ENCODE measurements around the gene KRTAP10-1. TPM values are rescaled to one million over a fixed set of nuclear protein-coding genes. Genes with fewer than 3 reads are reported as not detected.
A peak's percentile ranks its signal among the peaks of the same experiment; 100 is the strongest.

Gene KRTAP10-1
- total and polyA plus RNA-seq, 2 of the 8 experiments (the other 6 are each of a cell fraction or from before 2014, with no cell fraction given): 0.08 TPM; not detected in 1

DNA sequence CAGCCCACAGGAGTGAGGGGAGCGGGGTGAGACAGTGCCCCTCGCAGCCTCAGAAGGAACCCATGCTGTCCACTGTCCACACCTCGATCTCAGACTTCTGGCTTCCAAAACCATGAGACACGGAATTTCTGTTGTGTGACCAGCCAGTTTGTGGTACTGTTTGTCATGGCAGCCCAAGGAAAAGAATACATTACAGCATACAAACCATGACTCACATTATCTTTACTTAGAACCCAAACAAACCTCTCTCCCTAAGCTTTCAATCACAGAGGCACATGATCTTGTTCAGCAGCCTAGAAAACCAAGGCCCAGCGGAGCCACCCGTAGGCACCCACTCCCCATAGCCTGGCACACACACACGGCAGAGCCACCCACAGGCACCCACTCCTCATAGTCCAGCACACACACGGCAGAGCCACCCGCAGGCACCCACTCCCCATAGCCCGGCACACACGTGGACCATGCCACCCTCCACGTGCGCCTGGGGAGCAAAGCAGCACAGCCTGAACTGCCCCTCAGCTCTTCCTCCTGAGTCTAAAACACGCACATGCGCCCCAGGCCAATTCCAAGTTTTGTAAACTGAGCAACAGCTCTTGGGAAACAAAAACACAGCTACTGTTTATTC is 33.1 kb upstream of the KRTAP10-1 start:
- no peak overlapping the region for H2BK20ac ChIP-seq (ENCODE audit: low read length)
- H2AFZ ChIP-seq (ENCODE audit: low read length): no peak overlapping the region
- H4K8ac ChIP-seq (ENCODE audit: extremely low read depth, insufficient read depth, low read length): no peak overlapping the region
- no peaks in the 10 kb centered on the region for H3K79me2 ChIP-seq (ENCODE audit: control insufficient read depth in 1 of 2, insufficient read depth in 2 of 2, low read length in 2 of 2)
- no peak overlapping the region for H4K5ac ChIP-seq (ENCODE audit: insufficient read length, low read depth, low read length)
- peaks cover 13% of the 10 kb centered on the region in 2 experiments; a peak in 3 of 4 replicates for H3K9me3 ChIP-seq (ENCODE audit: insufficient read depth in 2 of 2, low read depth in 1 of 2, low read length in 1 of 2)
- peaks cover 0 to 11% (median 0%) of the 10 kb centered on the region in 4 experiments; a peak in 1 of 7 replicates for H3K4me1 ChIP-seq (replicated peaks in 1 of 4; ENCODE audit: control insufficient read depth in 3 of 4, insufficient read depth in 4 of 4, low read length in 3 of 4)
- peak in 1 of 2 experiments; percentile 35 for DNase-seq (ENCODE audit: low read depth in 1 of 2, low spot score in 2 of 2)
- no peak overlapping the region for H2AK5ac ChIP-seq (ENCODE audit: low read depth, low read length)
- no peak overlapping the region for H2BK120ac ChIP-seq (replicated peaks; ENCODE audit: low read depth, low read length)
- no peaks in the 10 kb centered on the region for H4K20me1 ChIP-seq (replicated peaks in 1 of 2; ENCODE audit: control insufficient read depth in 1 of 2, insufficient read depth in 2 of 2, low read length in 2 of 2)
- WGBS, 2 experiments (ENCODE audit: extremely low coverage in 1 of 2, insufficient coverage in 1 of 2, insufficient read length in 1 of 2, insufficient replicate concordance in 2 of 2, low coverage in 1 of 2, low lambda C conversion rate in 2 of 2, missing lambda C conversion rate in 1 of 2): 88% methylated on average over 15 of the region's 15 CpGs; no CpG with 5 or more reads in 1 of the 2 experiments
- no peak overlapping the region for H3K18ac ChIP-seq (ENCODE audit: extremely low read depth, low read length)
- no peaks in the 10 kb centered on the region; the same call in 1 of the 2 replicates for H3K23me2 ChIP-seq (ENCODE audit: low read depth, low read length)
- no peak overlapping the region for H2BK5ac ChIP-seq (ENCODE audit: low read depth, low read length)
- H3K27ac ChIP-seq (ENCODE audit: low read depth, low read length): no peak overlapping the region; the same call in 1 of the 2 replicates
- no peak overlapping the region for H2BK12ac ChIP-seq (ENCODE audit: low read depth, low read length)
- H3K36me3 ChIP-seq (ENCODE audit: control insufficient read depth in 2 of 4, insufficient read depth in 4 of 4, low read length in 3 of 4): no peaks in the 10 kb centered on the region
- FAIRE-seq: no peak
- no peak overlapping the region for H3K56ac ChIP-seq (replicated peaks; ENCODE audit: insufficient read length, low read depth, low read length)
- 0 out of 2 replicates have a peak overlapping the region, but pooled peaks have one; percentile 5 for H2BK15ac ChIP-seq (ENCODE audit: low read length)
- H3K9ac ChIP-seq (replicated peaks in 1 of 4; ENCODE audit: extremely low read depth in 1 of 4, low read depth in 3 of 4, low read length in 3 of 4): no peak overlapping the region
- no peak overlapping the region for H3K4ac ChIP-seq (replicated peaks; ENCODE audit: insufficient read length, low read depth, low read length)
- CTCF ChIA-PET (ENCODE audit: partially characterized antibody): interaction anchor here (0.9 to 1.7 kb wide), 3 partner anchors 20 to 221 kb away, joined by 3 to 4 read pairs (median 3); no protein-coding TSS in a partner anchor
- H3K23ac ChIP-seq (ENCODE audit: insufficient read length): no peak overlapping the region
- H3K4me3 ChIP-seq (ENCODE audit: extremely low read depth in 1 of 4, insufficient read depth in 2 of 4, low read depth in 3 of 4, low read length in 4 of 4): no peak overlapping the region
- H3K79me1 ChIP-seq (ENCODE audit: low read depth, low read length): no peaks in the 10 kb centered on the region
- no peaks in the 10 kb centered on the region; a peak in 1 of 7 replicates for H3K27me3 ChIP-seq (replicated peaks in 1 of 4; ENCODE audit: control insufficient read depth in 3 of 4, extremely low read depth in 1 of 4, insufficient read depth in 3 of 4, low read length in 3 of 4)
- no peak overlapping the region for H3K4me2 ChIP-seq (ENCODE audit: insufficient read depth in 1 of 2, low read depth in 2 of 2, low read length in 2 of 2)
- H3K14ac ChIP-seq (ENCODE audit: insufficient read length): no peak overlapping the region
- POLR2A ChIA-PET (ENCODE audit: partially characterized antibody): interaction anchor here (0.9 kb wide), 1 partner anchor 122 kb away, joined by 4 read pairs; no protein-coding TSS in a partner anchor
- no peak overlapping the region for H4K91ac ChIP-seq (replicated peaks; ENCODE audit: insufficient read length, low read length)
- no peak for TF ChIP-seq CTBP2 (IDR thresholded peaks at IDR 0.05; ENCODE audit: borderline replicate concordance, insufficient read depth, insufficient read length, low read length)
- TF ChIP-seq FOSL1 (IDR thresholded peaks at IDR 0.05; ENCODE audit: insufficient read depth, low read depth, low read length): no peak
- no peak for TF ChIP-seq KDM4A (IDR thresholded peaks at IDR 0.05; ENCODE audit: low read depth, low read length, severe bottlenecking)
- TF ChIP-seq JUN (IDR thresholded peaks at IDR 0.05; ENCODE audit: low read depth, low read length): no peak
- no peak for TF ChIP-seq BCL11A (IDR thresholded peaks at IDR 0.05; ENCODE audit: low read depth in 2 of 2, low read length in 2 of 2)
- TF ChIP-seq CHD2 (IDR thresholded peaks at IDR 0.05; ENCODE audit: low read length): no peak
- TF ChIP-seq, protein P1, sequence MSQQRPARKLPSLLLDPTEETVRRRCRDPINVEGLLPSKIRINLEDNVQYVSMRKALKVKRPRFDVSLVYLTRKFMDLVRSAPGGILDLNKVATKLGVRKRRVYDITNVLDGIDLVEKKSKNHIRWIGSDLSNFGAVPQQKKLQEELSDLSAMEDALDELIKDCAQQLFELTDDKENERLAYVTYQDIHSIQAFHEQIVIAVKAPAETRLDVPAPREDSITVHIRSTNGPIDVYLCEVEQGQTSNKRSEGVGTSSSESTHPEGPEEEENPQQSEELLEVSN (IDR thresholded peaks at IDR 0.05): no peak
- no peak for TF ChIP-seq SIN3A (conservative IDR thresholded peaks at IDR 0.05 in 1 of 2, IDR thresholded peaks at IDR 0.05 in 1 of 2; ENCODE audit: low read depth in 1 of 2, low read length in 2 of 2)
- no peak for TF ChIP-seq NRF1 (IDR thresholded peaks at IDR 0.05; ENCODE audit: low read depth, low read length)
- no peak for TF ChIP-seq JUND (IDR thresholded peaks at IDR 0.05; ENCODE audit: low read length)

All from H1 (cell line).